Measurements from ENCODE around the gene SENP6.

SENP6 gene

GRCh38 chr6:75611702-75612375 is 10.2 kb downstream of the SENP6 start:
- ChIA-PET CTCF (no interaction called here), POLR2A (interaction anchor here (3.3 kb wide), 1 partner anchor 9 kb away, joined by 18 read pairs; the partner anchor contains the start of gene SENP6)
- no peak for DNase-seq (ENCODE audit: extremely low spot score)
- TF ChIP-seq FOXA1 (IDR thresholded peaks at IDR 0.05), result no peak
- TF ChIP-seq TARDBP (IDR thresholded peaks at IDR 0.05), result no peak
- TF ChIP-seq SP1 (IDR thresholded peaks at IDR 0.05), result no peak
- no peak for TF ChIP-seq HDGF (IDR thresholded peaks at IDR 0.05; ENCODE audit: borderline replicate concordance)
- TF ChIP-seq L3MBTL2 (conservative IDR thresholded peaks at IDR 0.05), result no peak
- no peak for TF ChIP-seq BHLHE40 (IDR thresholded peaks at IDR 0.05; ENCODE audit: borderline replicate concordance)
- TF ChIP-seq SUZ12 (IDR thresholded peaks at IDR 0.05), result no peak
- TF ChIP-seq FOXK2 (IDR thresholded peaks at IDR 0.05), result no peak

DNA sequence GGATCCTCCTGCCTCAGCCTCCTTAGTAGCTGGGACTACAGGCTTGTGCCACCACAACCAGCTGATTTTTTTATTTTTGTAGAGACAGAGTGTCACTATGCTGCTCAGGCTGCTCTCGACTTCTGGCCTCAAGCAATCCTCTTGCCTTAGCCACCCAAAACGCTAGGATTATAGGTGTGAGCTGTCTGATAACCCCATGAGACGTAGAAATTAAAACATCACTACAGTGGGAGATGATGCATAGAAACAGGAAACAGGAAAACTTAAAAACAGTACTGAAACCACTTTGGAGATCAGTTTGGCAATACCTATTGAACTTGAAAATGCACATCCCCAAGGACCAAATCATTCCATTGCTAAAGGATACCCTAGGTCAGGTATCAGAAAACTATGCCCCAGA is 10.8 kb downstream of the SENP6 start:
- no peak for TF ChIP-seq TARDBP (IDR thresholded peaks at IDR 0.05)
- no peak for TF ChIP-seq ARNT (IDR thresholded peaks at IDR 0.05)
- TF ChIP-seq ZNF384 (IDR thresholded peaks at IDR 0.05), result no peak
- no peak for TF ChIP-seq NFRKB (IDR thresholded peaks at IDR 0.05)
- no peak for TF ChIP-seq SP1 (IDR thresholded peaks at IDR 0.05)
- TF ChIP-seq FOXM1 (IDR thresholded peaks at IDR 0.05; ENCODE audit: borderline replicate concordance), result no peak
- no peak for TF ChIP-seq FOXA1 (IDR thresholded peaks at IDR 0.05)
- no peak for TF ChIP-seq HDGF (IDR thresholded peaks at IDR 0.05; ENCODE audit: borderline replicate concordance)
- TF ChIP-seq PKNOX1 (IDR thresholded peaks at IDR 0.05), result no peak
- CTCF ChIA-PET, result no interaction called here
- POLR2A ChIA-PET, result interaction anchor here (3.3 kb wide), 1 partner anchor 10 kb away, joined by 18 read pairs; the partner anchor contains the start of gene SENP6
- no peak for DNase-seq (ENCODE audit: extremely low spot score)

GRCh38 chr6:75613056-75613501 is 11.4 kb downstream of the SENP6 start:
- no peak for DNase-seq (ENCODE audit: extremely low spot score)
- CTCF ChIA-PET, result no interaction called here
- TF ChIP-seq NFRKB (IDR thresholded peaks at IDR 0.05) (no peak), ZNF384 (IDR thresholded peaks at IDR 0.05) (peak; percentile 41; the same call in 1 of the 2 replicates)
- POLR2A ChIA-PET, result interaction anchor here (3.3 kb wide), 1 partner anchor 11 kb away, joined by 18 read pairs; the partner anchor contains the start of gene SENP6

GRCh38 chr6:75618437-75618836 is 16.8 kb downstream of the SENP6 start:
- ChIA-PET POLR2A (no interaction called here), CTCF (no interaction called here)

DNA sequence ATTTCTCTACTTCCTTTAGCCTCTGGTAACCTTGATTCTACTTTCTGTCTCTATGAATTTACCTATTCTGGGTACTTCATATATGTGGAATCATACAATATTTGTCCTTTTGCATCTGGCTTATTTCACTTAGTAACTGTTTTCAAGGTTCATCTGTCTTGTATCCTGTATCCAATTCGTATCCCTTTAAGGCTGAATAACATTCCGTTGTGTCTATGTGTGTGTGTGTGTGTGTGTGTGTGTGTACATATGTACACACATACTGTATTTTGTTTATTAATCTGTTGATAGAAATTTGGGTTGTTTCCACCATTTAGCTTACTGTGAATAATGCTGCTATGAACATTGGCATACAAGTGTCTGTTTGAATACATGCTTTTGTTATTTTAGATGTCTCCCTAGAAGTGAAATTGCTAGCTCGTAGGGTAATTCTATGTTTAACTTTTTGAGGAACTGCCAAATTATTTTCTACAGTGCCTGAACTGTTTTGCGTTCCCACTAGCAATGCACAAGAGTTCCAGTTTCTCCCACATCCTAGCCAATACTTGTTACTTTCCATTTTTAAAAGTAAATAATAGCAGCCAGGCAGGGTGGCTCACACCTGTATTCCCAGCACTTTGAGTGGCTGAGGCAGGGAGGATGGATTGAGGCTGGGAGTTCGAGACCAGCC is 17.7 kb downstream of the SENP6 start:
- no peak for DNase-seq (ENCODE audit: extremely low spot score)
- CTCF ChIA-PET, result no interaction called here
- TF ChIP-seq NFRKB (IDR thresholded peaks at IDR 0.05) (no peak), ARNT (IDR thresholded peaks at IDR 0.05) (no peak), FOXA1 (IDR thresholded peaks at IDR 0.05) (no peak), SP1 (IDR thresholded peaks at IDR 0.05) (no peak), CTBP1 (IDR thresholded peaks at IDR 0.05; ENCODE audit: borderline replicate concordance) (no peak)
- POLR2A ChIA-PET, result interaction anchor here (2.7 kb wide), 1 partner anchor 17 kb away, joined by 18 read pairs; the partner anchor contains the start of gene SENP6

More at GRCh38 chr6:75618437-75618836, 16.8 kb downstream of the SENP6 start:
- DNase-seq (ENCODE audit: extremely low spot score), result no peak
- TF ChIP-seq ZNF384 (IDR thresholded peaks at IDR 0.05) (no peak), TARDBP (IDR thresholded peaks at IDR 0.05) (no peak), FOXM1 (IDR thresholded peaks at IDR 0.05; ENCODE audit: borderline replicate concordance) (no peak), FOXK2 (IDR thresholded peaks at IDR 0.05) (no peak), BHLHE40 (IDR thresholded peaks at IDR 0.05; ENCODE audit: borderline replicate concordance) (no peak), SUZ12 (IDR thresholded peaks at IDR 0.05) (no peak), ARNT (IDR thresholded peaks at IDR 0.05) (no peak), PKNOX1 (IDR thresholded peaks at IDR 0.05) (no peak), HDGF (IDR thresholded peaks at IDR 0.05; ENCODE audit: borderline replicate concordance) (no peak), NFRKB (IDR thresholded peaks at IDR 0.05) (no peak), FOXA1 (IDR thresholded peaks at IDR 0.05) (no peak)

DNA sequence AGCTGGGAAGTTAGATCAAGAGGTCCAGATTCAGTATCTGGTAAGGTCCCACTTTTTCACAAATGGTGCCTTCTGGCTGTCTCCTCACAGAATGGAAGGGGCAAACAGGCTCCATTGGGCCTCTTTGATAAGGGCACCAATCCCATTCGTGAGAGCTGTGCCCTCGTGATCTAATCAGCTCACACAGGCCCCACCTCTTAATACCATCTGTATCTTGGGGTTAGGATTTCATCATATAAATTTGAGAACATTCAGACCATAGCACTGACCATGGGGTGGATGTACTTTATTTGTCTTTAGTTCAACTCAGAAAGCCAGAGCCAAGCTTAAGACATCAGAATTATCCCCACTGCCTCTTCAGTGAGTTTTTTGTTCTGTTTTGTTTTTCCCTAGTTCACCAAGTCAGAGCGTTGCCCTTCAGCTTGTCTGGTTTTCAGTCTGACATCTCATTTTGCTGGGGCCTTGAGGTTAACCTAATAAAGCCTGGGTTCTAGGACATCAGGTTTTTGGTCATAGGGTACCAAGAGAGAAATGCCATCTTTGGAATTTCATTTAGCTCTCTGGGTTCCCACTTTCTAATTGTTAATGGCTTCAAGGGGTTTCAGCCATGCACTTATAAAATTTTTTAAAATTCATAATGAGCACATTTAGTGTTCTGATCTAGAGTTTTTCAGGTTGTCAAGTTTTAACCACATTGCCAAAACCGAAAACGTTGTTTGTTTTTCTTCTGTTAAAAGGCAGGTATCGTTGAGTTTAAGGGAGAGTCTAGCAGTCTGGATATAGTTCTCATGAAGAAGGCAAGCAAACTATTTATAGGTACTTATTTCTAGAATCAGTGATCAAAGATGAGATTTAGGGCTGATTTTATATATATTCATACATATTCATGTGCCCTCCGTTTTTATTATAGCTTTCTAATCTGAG is 19.0 kb downstream of the SENP6 start:
- DNase-seq (ENCODE audit: extremely low spot score), result no peak
- TF ChIP-seq TARDBP (IDR thresholded peaks at IDR 0.05) (no peak), ARNT (IDR thresholded peaks at IDR 0.05) (no peak), SUZ12 (IDR thresholded peaks at IDR 0.05) (no peak), NFRKB (IDR thresholded peaks at IDR 0.05) (no peak), ELF4 (IDR thresholded peaks at IDR 0.05) (no peak), PKNOX1 (IDR thresholded peaks at IDR 0.05) (no peak), CTBP1 (IDR thresholded peaks at IDR 0.05; ENCODE audit: borderline replicate concordance) (no peak), FOXA1 (IDR thresholded peaks at IDR 0.05) (no peak), ZNF384 (IDR thresholded peaks at IDR 0.05) (no peak), FOXM1 (IDR thresholded peaks at IDR 0.05; ENCODE audit: borderline replicate concordance) (no peak), HDGF (IDR thresholded peaks at IDR 0.05; ENCODE audit: borderline replicate concordance) (no peak), L3MBTL2 (conservative IDR thresholded peaks at IDR 0.05) (no peak), BHLHE40 (IDR thresholded peaks at IDR 0.05; ENCODE audit: borderline replicate concordance) (no peak), LEF1 (IDR thresholded peaks at IDR 0.05; ENCODE audit: borderline replicate concordance) (no peak)
- ChIA-PET POLR2A (interaction anchor here (2.7 kb wide), 1 partner anchor 18 kb away, joined by 18 read pairs; the partner anchor contains the start of gene SENP6), CTCF (no interaction called here)

Measured in HEK293T (cell line).